SK-N-SH (cell line): ENCODE measurements around the gene CACNA1G.

Source experiments
- POLR2AphosphoS5 ChIP-seq: IDR thresholded peaks from 2 replicates; pipeline ENCODE4 v1.6.1; 2012; ENCODE audit warnings: low read depth, low read length
- RAD21 ChIP-seq: IDR thresholded peaks from 2 replicates; pipeline ENCODE4 v1.6.1; 2012; ENCODE audit warnings: mild to moderate bottlenecking, low read length
- TF ChIP-seq, protein P1 (sequence below): IDR thresholded peaks from 2 replicates; pipeline ENCODE4 v1.4.0; 2012; ENCODE audit warnings: low read depth

DNA sequence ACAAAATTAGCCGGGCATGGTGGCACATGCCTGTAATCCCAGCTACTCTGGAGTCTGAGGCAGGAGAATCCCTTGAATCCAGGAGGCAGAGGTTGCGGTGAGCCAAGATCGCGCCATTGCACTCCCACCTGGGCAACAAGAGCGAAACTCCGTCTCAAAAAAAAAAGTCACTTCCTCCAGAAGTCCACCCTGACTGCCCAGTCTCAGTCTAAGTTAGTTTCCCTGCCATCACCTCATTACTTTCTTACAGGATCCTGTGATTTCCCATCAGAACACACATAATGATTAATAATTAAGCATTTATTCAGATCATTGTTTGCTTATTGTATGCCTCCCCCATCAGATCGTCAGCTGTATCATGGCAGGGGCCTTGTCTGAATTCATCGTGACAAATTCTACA is 105.8 kb downstream of the CACNA1G start:
- TF ChIP-seq, protein P1, sequence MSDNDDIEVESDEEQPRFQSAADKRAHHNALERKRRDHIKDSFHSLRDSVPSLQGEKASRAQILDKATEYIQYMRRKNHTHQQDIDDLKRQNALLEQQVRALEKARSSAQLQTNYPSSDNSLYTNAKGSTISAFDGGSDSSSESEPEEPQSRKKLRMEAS: no peak
- TF ChIP-seq POLR2AphosphoS5 (no peak), RAD21 (no peak)
